GM12873 (cell line): ENCODE measurements around the gene GIT1.

Experiments used
- TF ChIP-seq, protein P1 (sequence below): IDR thresholded peaks from 2 replicates; pipeline ENCODE4 v1.5.1; 2012; ENCODE audit warnings: low read depth, mild to moderate bottlenecking, moderate library complexity, low read length, control low read depth; ENCODE audit not compliant: insufficient read depth; ENCODE audit errors: missing control alignments

Gene GIT1

DNA sequence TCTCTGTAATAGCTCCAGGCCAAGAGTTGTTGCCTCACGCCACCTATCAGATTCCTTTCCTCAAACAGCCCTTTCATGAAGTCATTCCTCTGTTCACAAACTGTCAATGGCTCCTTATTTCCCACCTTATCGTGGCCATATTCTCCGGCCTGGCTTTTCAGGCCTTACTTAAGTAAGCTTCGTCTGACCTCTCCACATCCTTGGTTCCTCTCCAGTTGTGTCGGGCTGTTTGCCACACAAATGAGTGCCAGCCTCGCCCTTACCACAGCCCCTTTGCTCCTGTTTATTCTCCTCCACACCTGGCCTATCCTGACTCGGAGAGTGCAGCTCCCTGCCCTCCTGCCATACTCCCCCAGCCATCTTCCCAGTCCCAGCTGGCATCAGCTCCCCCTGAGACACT is 18.9 kb downstream of the GIT1 start:
- TF ChIP-seq, protein P1, sequence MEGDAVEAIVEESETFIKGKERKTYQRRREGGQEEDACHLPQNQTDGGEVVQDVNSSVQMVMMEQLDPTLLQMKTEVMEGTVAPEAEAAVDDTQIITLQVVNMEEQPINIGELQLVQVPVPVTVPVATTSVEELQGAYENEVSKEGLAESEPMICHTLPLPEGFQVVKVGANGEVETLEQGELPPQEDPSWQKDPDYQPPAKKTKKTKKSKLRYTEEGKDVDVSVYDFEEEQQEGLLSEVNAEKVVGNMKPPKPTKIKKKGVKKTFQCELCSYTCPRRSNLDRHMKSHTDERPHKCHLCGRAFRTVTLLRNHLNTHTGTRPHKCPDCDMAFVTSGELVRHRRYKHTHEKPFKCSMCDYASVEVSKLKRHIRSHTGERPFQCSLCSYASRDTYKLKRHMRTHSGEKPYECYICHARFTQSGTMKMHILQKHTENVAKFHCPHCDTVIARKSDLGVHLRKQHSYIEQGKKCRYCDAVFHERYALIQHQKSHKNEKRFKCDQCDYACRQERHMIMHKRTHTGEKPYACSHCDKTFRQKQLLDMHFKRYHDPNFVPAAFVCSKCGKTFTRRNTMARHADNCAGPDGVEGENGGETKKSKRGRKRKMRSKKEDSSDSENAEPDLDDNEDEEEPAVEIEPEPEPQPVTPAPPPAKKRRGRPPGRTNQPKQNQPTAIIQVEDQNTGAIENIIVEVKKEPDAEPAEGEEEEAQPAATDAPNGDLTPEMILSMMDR: no peak

DNA sequence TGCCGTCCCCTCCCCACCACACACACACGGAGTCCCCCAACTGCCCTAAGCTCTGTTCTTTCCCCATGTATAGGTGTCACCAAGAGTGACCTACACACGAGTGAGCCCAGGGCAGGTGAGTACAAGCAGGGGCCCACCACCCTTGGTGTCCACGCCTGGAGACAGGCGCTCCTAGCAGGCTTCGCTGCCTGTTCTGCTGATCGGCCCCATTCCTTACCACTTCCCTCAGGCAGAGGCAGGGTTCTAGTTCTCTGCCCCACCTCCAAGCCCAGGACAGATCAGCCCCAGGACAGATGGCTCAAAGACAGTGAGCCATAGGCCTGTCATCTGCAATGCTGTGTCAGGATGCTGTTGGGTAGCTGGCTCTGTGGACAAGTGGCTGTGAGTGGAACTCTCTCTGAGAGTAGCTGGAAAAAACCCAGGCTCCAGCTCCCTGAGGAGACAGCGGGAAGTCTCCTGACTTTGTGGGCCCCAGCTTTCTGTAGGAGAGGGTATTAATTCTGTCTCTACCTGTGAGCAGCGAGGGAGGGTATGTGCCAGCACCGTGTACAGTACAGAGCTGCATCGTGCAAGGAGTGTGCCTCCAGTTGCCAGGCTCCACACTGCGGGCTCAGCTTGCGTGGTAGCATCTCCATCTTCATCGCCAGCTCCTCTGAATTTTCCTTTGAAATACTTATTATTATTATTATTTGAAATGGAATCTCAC is 20.1 kb downstream of the GIT1 start:
- TF ChIP-seq, protein P1: no peak

DNA sequence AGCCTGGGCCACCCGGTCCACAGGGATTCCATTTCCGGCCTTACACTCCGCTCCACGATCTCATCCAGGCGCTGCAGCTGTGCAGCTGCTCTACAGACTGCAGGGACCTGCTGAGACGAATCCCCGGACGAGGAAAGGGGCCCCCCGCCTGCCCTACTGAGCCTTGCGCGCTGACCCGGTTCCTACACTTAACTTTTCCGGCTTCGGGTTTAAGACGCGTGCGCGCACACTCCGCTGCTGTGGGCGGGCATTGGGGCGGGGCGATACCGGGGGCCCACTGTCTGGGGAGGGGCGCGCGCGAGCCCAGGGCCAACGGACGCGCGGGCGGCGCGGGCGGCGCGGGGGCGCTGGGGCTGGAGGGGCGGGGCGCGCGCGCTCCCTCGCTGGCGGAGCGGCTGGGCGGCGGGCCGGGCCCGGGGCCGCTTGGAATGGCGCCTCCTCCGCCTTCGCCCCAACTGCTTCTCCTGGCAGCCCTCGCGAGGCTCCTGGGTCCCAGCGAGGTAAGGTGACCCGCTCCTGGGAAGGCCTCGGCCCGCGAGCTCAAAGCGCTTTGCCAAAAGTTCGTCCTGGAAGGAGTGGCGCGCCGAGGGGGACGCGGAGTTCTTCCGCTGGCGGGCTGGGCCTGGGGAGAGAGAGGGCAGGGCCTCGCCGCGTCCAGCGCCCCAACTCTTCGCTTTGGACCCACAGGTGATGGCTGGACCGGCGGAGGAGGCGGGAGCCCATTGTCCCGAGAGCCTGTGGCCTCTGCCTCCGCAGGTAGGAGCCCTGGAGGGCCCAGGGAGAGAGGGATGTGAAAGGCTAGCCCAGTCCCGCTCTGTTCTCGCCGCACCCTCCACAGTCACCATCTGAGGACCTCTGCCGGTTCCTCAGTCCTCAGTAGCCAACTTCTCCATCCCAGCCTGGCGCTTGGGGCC is 20.9 kb downstream of the GIT1 start, which contains the start of gene TP53I13:
Gene TP53I13, plus strand, starts transcription at position 371 of the 914 bp plus-strand sequence. Its CDS starts 58 bp downstream, at position 429.
- TF ChIP-seq, protein P1: no peak

DNA sequence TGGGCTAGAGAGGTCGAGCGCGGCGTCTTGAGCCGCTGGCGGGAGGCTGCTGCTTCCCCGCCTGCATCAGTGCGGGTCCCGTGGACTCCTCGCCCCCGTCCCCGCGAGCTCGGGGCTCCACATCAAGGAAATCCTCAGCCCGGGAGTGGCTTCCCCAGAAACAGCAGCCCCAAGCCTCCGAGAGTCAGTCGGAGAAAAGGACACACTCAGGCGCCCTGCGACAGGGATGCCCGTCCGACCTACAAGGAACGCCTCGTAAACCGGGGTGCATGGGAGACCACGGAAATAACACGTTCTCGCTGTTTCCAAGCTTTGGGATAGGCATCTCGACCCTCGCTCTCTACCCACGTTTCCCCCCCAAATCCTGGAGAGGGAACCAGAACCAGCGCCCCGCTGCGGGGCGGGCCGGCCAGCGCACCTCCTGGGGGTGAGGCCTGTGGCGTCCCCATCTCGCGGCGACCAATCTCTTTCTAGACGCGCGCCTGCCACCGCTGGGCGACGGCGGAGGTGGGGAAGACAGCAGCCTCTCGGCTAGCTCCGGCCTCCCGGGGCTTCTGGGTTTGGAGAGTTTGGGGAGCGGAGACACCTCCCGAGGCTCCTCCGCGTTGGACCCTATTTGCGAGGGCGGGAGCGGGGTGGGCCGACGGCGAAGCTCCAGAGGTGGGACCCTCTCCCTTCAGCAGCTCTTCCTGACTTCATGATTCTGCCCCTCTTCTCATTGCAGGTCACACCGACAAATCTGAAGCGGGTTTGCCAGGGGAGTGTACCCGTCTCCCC is 21.7 kb downstream of the GIT1 start:
- TF ChIP-seq, protein P1: peak; percentile 58

DNA sequence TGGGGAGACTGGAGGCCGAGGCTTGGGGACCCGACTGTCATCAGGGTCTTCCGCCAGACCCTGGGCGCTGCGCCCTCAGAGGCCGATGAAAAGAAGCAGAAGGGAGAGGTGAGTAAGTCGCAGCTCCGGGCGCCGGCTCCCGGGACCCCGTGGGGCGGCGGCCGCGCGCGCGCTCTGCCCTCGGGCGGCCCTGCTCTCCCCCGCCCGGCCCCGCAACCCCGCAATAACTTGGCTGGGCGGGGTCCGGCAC is 22.2 kb downstream of the GIT1 start:
- TF ChIP-seq, protein P1: no peak

DNA sequence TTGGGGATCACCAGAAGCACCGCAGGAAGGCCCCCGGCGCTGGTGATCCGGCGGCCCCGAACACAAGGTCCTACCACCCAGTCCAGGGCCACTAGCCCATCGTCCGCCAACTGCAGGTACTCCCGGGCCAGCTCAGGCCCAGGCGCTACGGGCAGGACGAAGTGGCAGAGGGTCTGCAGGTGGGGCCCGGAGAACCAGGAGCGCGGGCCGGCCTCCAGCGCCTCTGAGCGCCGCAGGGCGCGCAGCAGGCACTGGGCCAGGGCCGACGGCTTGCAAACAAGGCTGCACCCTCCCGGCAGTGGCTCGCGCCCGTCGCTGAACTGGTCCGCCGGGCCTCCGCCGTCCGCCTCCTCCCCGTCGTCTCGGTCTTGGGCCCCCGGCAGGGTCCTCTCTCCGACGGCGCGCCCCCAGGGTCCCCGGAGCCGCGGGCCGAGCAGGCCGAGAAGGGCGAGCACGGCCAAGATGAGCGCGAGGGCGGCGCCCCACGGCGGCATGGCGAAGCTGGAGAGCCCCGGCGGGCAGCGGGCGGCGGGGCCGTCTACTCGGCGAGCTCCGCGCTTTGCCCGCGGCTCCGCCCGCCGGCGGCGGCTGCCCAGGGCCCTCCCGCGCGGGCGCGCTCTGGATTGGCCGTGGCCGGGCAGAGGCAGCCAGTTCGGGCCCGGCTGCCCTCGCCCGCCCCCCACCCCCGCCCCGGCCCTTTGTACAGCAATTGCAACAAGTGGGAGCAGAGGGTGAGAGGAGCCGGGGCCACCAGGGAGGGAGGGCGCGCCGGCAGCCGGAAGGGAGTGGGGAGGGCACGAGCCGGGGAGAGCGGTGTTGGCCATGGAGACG is 22.8 kb downstream of the GIT1 start, which contains the start of gene ABHD15:
Gene ABHD15, minus strand, starts transcription at position 565 of the 831 bp plus-strand sequence. Its CDS starts 71 bp downstream, at position 494.
- TF ChIP-seq, protein P1: no peak
